PC-3 (cell line): ENCODE data around the gene RSPH6A.

Experiments
- CTCF ChIP-seq: fragments of 300-600 bp; sonication (generic); conservative IDR thresholded peaks from 2 replicates; pipeline ENCODE4 v1.5.1; 2017; ENCODE audit warnings: antibody characterized with exemption, low read depth, mild to moderate bottlenecking, low read length
- EZH2phosphoT487 ChIP-seq: fragments of 300-600 bp; sonication (generic); IDR thresholded peaks from 2 replicates; pipeline ENCODE4 v1.6.1; 2018; ENCODE audit warnings: mild to moderate bottlenecking, antibody characterized with exemption, low read length, borderline replicate concordance

- no peak for TF ChIP-seq EZH2phosphoT487
- TF ChIP-seq CTCF: no peak
Observed at GRCh38 chr19:45824041-45824471, 8.9 kb upstream of the RSPH6A start.
